Measurements from ENCODE around the gene GRAMD1B.

The GRAMD1B gene

DNA sequence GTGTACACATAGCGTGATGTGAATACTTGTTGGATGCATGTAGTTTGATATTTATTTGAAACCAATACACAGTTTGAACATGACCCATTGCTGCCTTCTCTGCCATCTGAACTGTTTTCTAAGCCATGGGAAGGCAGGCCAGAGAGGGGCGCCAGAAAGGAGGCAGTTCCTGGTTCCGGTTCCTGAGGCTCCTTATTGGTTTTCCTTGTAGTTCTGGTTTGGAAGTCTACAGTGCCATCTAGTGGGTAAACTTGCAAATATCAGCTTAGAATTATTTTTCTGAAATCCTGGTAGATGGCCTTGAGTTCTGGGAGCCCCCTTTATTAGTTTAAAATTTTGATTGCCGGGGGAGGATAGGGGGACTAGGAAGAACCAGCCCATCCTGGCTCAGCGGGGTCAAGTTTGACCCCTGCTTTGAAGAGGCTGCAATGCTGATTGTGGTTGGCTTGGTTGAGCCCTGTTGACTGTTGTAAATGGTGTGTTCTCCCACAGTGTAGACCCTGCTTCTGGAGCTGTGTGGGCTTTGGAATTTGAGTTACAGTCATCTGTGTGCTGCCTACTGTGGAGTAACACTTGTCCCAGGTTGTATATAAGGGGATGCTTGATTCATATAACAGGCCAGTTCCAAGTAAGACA, 48.4 kb downstream of the GRAMD1B start:
- TF ChIP-seq, protein P1, sequence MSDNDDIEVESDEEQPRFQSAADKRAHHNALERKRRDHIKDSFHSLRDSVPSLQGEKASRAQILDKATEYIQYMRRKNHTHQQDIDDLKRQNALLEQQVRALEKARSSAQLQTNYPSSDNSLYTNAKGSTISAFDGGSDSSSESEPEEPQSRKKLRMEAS (IDR thresholded peaks at IDR 0.05; ENCODE audit: low read depth, low read length): no peak
- TF ChIP-seq, protein P2, sequence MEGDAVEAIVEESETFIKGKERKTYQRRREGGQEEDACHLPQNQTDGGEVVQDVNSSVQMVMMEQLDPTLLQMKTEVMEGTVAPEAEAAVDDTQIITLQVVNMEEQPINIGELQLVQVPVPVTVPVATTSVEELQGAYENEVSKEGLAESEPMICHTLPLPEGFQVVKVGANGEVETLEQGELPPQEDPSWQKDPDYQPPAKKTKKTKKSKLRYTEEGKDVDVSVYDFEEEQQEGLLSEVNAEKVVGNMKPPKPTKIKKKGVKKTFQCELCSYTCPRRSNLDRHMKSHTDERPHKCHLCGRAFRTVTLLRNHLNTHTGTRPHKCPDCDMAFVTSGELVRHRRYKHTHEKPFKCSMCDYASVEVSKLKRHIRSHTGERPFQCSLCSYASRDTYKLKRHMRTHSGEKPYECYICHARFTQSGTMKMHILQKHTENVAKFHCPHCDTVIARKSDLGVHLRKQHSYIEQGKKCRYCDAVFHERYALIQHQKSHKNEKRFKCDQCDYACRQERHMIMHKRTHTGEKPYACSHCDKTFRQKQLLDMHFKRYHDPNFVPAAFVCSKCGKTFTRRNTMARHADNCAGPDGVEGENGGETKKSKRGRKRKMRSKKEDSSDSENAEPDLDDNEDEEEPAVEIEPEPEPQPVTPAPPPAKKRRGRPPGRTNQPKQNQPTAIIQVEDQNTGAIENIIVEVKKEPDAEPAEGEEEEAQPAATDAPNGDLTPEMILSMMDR (IDR thresholded peaks at IDR 0.05; ENCODE audit: low read depth, low read length): peak; percentile 58
- peak; percentile 90 for DNase-seq (ENCODE audit: low read depth)
- H3K4me3 ChIP-seq (ENCODE audit: low read depth, low read length): peak overlapping the region; percentile 54

DNA sequence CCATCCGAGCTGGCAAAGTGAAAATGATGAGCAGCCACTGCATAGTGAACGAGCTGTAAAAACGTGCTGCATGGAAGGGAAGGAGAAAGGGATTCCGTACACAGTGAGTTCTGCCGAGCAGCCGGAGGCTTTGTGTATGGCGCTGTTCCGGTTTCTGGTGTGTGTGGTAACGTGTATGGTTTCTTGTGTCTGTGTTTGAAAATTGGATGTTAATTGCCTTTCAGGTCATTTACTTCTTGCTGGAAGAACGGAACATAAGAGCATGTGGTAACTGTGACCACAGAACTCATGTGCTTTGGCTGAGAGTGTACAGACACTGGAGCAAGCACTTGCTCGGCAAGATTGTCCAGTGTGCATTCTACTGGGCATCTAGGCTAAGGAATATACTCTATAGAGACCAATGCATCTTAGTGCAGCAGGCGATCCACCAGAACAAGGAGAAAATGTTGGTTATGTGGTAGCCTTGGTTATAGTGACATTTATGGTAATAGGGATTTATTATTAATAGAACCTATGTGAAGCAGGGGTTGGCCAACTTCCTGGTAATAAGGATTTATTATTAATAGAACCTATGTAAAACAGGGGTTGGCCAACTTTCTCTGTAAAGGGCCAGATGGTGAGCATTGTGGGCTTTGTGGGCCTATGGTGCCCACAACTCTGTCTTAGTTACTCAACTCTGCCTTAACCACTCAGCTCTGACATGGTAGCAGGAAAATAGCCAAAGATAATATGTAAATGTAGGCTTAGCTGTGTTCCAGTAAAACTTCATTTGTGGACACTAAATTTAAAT, 49.2 kb downstream of the GRAMD1B start:
- peak overlapping the region; percentile 54 for H3K4me3 ChIP-seq (ENCODE audit: low read depth, low read length)
- peak; percentile 88 for DNase-seq (ENCODE audit: low read depth)
- TF ChIP-seq, protein P1 (IDR thresholded peaks at IDR 0.05; ENCODE audit: low read depth, low read length): peak; percentile 84
- TF ChIP-seq POLR2A (IDR thresholded peaks at IDR 0.05; ENCODE audit: extremely low read depth, insufficient read length) (no peak), MYC (IDR thresholded peaks at IDR 0.05; ENCODE audit: low read depth, low read length) (peak; percentile 69)
- TF ChIP-seq, protein P2 (IDR thresholded peaks at IDR 0.05; ENCODE audit: low read depth, low read length): peak; percentile 12

DNA sequence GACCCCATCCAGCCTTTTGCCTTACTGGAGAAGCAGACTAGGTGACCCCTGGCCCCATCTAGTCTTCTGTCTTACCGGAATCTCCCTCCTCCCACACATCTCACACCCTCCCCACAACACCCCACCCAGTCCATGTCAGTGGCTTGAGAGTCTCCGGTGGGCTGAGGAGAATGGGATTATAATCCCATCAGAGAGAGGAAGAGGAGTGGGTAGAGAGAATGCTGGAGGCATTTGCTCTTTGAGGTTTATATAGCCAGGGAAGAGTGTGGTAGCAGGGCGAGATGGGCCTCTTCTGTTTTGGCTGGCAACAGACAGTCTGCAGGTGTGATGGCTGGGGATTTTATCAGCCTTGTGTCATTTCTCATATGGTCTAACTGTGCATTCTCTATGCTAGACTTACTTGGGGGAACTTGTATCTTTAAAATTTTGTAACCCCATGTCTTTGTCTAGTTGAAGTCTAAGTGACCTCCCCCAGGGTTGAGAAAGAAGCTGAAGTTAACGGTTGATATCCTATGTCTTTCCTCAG, 50.3 kb downstream of the GRAMD1B start:
- TF ChIP-seq MYC (IDR thresholded peaks at IDR 0.05; ENCODE audit: low read depth, low read length) (no peak), POLR2A (IDR thresholded peaks at IDR 0.05; ENCODE audit: extremely low read depth, insufficient read length) (no peak)
- TF ChIP-seq, protein P2 (IDR thresholded peaks at IDR 0.05; ENCODE audit: low read depth, low read length): no peak
- peak overlapping the region; percentile 62 for H3K4me3 ChIP-seq (ENCODE audit: low read depth, low read length)
- DNase-seq (ENCODE audit: low read depth): peak; percentile 85

DNA sequence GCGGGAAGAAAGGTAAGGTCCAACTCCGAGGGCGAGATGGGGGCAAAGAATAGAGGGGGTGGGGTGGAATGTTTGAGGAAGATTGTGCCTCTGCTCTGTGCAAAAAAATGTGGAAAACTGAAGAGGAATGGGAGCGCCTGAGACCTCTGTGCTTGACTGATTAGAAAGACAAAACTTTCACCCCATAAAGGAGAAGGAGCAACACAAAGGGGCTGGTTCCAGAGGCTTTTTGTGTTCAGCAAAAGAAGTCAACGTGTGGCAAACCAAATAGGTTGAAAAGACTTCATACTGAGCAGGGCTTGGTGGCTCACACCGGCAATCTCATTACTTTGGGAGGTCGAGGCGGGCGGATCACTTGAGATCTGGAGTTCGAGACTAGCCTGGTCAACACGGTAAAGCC, 50.8 kb downstream of the GRAMD1B start:
- DNase-seq (ENCODE audit: low read depth): peak; percentile 26
- TF ChIP-seq MYC (IDR thresholded peaks at IDR 0.05; ENCODE audit: low read depth, low read length) (no peak), POLR2A (IDR thresholded peaks at IDR 0.05; ENCODE audit: extremely low read depth, insufficient read length) (no peak)
- TF ChIP-seq, protein P1 (IDR thresholded peaks at IDR 0.05; ENCODE audit: low read depth, low read length): no peak; the same call in 1 of the 2 replicates
- TF ChIP-seq, protein P2 (IDR thresholded peaks at IDR 0.05; ENCODE audit: low read depth, low read length): no peak
- peak overlapping the region; percentile 62 for H3K4me3 ChIP-seq (ENCODE audit: low read depth, low read length)

DNA sequence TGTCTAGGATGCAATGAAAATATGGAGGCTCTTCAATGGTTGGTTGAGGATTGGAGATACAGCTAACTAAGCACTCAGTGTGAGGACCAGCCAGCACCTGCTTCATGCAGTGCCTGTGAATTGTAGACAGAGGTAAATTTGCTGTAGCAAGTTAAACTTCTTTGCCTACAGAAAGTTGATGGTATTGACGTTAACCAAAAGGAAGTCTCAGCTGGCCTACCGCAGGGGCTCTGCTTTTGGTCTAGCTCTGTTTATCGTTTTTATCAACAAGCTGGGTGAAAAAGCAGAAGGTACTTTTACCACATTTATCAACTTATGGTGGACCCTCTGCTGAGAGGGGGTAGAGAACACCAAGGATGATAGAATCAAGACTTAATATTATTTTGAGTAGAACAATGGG, 51.6 kb downstream of the GRAMD1B start:
- TF ChIP-seq POLR2A (IDR thresholded peaks at IDR 0.05; ENCODE audit: extremely low read depth, insufficient read length) (no peak), MYC (IDR thresholded peaks at IDR 0.05; ENCODE audit: low read depth, low read length) (no peak)
- TF ChIP-seq, protein P1 (IDR thresholded peaks at IDR 0.05; ENCODE audit: low read depth, low read length): no peak
- TF ChIP-seq, protein P2 (IDR thresholded peaks at IDR 0.05; ENCODE audit: low read depth, low read length): no peak
- peak; percentile 78 for DNase-seq (ENCODE audit: low read depth)
- H3K4me3 ChIP-seq (ENCODE audit: low read depth, low read length): peak overlapping the region; percentile 62
